ENCODE measurements around the gene BMP8A. TPM values are rescaled to one million over a fixed set of nuclear protein-coding genes. Genes with fewer than 3 reads are reported as not detected.

Gene BMP8A
- total and polyA plus RNA-seq, 2 of the 8 experiments (the other 6 are each of a cell fraction or from before 2014, with no cell fraction given) = 0.38 to 0.43 TPM

DNA sequence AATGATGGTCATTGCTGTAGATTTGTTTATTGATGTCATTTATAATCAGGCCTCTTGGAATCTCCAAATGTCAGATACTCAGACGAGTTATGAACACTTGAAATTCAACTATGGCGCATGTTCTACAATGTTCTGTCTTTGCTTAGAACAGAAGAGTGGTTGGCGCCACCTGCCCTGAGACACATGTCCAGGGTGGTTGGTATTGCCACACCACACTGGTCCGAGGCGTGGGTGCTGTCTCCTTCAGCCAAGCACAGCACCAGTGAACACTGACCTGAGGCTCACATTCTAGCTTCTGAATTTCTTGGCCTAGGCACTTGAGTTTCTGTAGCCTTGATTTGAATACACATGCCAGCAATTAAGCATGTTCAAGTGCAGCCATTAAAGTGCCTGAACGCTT is 10.1 kb upstream of the BMP8A start:
- FAIRE-seq (no peak), DNase-seq (ENCODE audit: low read depth in 1 of 2, low spot score in 2 of 2) (no peak)
- H4K8ac ChIP-seq (ENCODE audit: extremely low read depth, insufficient read depth, low read length) = no peak overlapping the region
- no peak overlapping the region for H3K4me3 ChIP-seq (ENCODE audit: extremely low read depth in 1 of 4, insufficient read depth in 2 of 4, low read depth in 3 of 4, low read length in 4 of 4)
- H2BK15ac ChIP-seq (ENCODE audit: low read length) = no peak overlapping the region
- no peak overlapping the region for H3K4ac ChIP-seq (replicated peaks; ENCODE audit: insufficient read length, low read depth, low read length)
- 95% methylated on average over 6 of the region's 6 CpGs; no CpG with 5 or more reads in 1 of the 2 experiments for WGBS, 2 experiments (ENCODE audit: extremely low coverage in 1 of 2, insufficient coverage in 1 of 2, insufficient read length in 1 of 2, insufficient replicate concordance in 2 of 2, low coverage in 1 of 2, low lambda C conversion rate in 2 of 2, missing lambda C conversion rate in 1 of 2)
- H3K4me2 ChIP-seq (ENCODE audit: insufficient read depth in 1 of 2, low read depth in 2 of 2, low read length in 2 of 2) = no peak overlapping the region
- no peak overlapping the region for H3K23ac ChIP-seq (ENCODE audit: insufficient read length)
- no peak overlapping the region for H4K5ac ChIP-seq (ENCODE audit: insufficient read length, low read depth, low read length)
- no peak overlapping the region for H2AFZ ChIP-seq (ENCODE audit: low read length)
- ChIA-PET POLR2A (ENCODE audit: partially characterized antibody) (interaction anchor here (1.5 kb wide), 1 partner anchor 8 kb away, joined by 4 read pairs; no protein-coding TSS in a partner anchor), CTCF (ENCODE audit: partially characterized antibody) (interaction anchor here (1.2 kb wide), 1 partner anchor 60 kb away, joined by 3 read pairs; no protein-coding TSS in a partner anchor)
- H3K14ac ChIP-seq (ENCODE audit: insufficient read length) = no peak overlapping the region
- H3K18ac ChIP-seq (ENCODE audit: extremely low read depth, low read length) = no peak overlapping the region
- no peak overlapping the region for H2BK120ac ChIP-seq (replicated peaks; ENCODE audit: low read depth, low read length)
- H2BK12ac ChIP-seq (ENCODE audit: low read depth, low read length) = no peak overlapping the region
- no peak overlapping the region for H3K56ac ChIP-seq (replicated peaks; ENCODE audit: insufficient read length, low read depth, low read length)
- peaks cover 9 to 47% (median 38%) of the 10 kb centered on the region in 4 experiments; a peak in 7 of 8 replicates for H3K36me3 ChIP-seq (ENCODE audit: control insufficient read depth in 2 of 4, insufficient read depth in 4 of 4, low read length in 3 of 4)
- no peak overlapping the region for H4K91ac ChIP-seq (replicated peaks; ENCODE audit: insufficient read length, low read length)
- H3K9ac ChIP-seq (replicated peaks in 1 of 4; ENCODE audit: extremely low read depth in 1 of 4, low read depth in 3 of 4, low read length in 3 of 4) = no peak overlapping the region
- H3K27ac ChIP-seq (ENCODE audit: low read depth, low read length) = no peak overlapping the region
- H3K27me3 ChIP-seq (replicated peaks in 1 of 4; ENCODE audit: control insufficient read depth in 3 of 4, extremely low read depth in 1 of 4, insufficient read depth in 3 of 4, low read length in 3 of 4) = no peaks in the 10 kb centered on the region
- no peaks in the 10 kb centered on the region for H3K79me1 ChIP-seq (ENCODE audit: low read depth, low read length)
- H3K4me1 ChIP-seq (replicated peaks in 1 of 4; ENCODE audit: control insufficient read depth in 3 of 4, insufficient read depth in 4 of 4, low read length in 3 of 4) = no peaks in the 10 kb centered on the region
- no peaks in the 10 kb centered on the region for H3K79me2 ChIP-seq (ENCODE audit: control insufficient read depth in 1 of 2, insufficient read depth in 2 of 2, low read length in 2 of 2)
- no peaks in the 10 kb centered on the region for H3K23me2 ChIP-seq (ENCODE audit: low read depth, low read length)
- no peak overlapping the region for H2AK5ac ChIP-seq (ENCODE audit: low read depth, low read length)
- H2BK20ac ChIP-seq (ENCODE audit: low read length) = no peak overlapping the region
- TF ChIP-seq HDAC2 (IDR thresholded peaks at IDR 0.05; ENCODE audit: borderline replicate concordance in 1 of 2, low read depth in 2 of 2, low read length in 2 of 2) (no peak), CHD2 (IDR thresholded peaks at IDR 0.05; ENCODE audit: low read length) (no peak), MAFK (IDR thresholded peaks at IDR 0.05; ENCODE audit: low read depth, low read length) (no peak), RBBP5 (IDR thresholded peaks at IDR 0.05; ENCODE audit: borderline replicate concordance, low read depth, low read length) (no peak), TCF12 (IDR thresholded peaks at IDR 0.05; ENCODE audit: low read depth, low read length) (no peak), GTF2F1 (IDR thresholded peaks at IDR 0.05; ENCODE audit: borderline replicate concordance, low read depth, low read length) (no peak), EGR1 (IDR thresholded peaks at IDR 0.05; ENCODE audit: borderline replicate concordance, low read depth, low read length) (no peak), SP4 (IDR thresholded peaks at IDR 0.05; ENCODE audit: low read length) (no peak), KDM1A (IDR thresholded peaks at IDR 0.05; ENCODE audit: borderline replicate concordance, low read length) (no peak), CEBPB (IDR thresholded peaks at IDR 0.05; ENCODE audit: low read depth, low read length) (no peak)
- TF ChIP-seq, protein P1, sequence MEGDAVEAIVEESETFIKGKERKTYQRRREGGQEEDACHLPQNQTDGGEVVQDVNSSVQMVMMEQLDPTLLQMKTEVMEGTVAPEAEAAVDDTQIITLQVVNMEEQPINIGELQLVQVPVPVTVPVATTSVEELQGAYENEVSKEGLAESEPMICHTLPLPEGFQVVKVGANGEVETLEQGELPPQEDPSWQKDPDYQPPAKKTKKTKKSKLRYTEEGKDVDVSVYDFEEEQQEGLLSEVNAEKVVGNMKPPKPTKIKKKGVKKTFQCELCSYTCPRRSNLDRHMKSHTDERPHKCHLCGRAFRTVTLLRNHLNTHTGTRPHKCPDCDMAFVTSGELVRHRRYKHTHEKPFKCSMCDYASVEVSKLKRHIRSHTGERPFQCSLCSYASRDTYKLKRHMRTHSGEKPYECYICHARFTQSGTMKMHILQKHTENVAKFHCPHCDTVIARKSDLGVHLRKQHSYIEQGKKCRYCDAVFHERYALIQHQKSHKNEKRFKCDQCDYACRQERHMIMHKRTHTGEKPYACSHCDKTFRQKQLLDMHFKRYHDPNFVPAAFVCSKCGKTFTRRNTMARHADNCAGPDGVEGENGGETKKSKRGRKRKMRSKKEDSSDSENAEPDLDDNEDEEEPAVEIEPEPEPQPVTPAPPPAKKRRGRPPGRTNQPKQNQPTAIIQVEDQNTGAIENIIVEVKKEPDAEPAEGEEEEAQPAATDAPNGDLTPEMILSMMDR (IDR thresholded peaks at IDR 0.05; ENCODE audit: control extremely low read depth in 1 of 3, insufficient read depth in 1 of 3, low read depth in 1 of 3, low read length in 3 of 3) = no peak
- no peak overlapping the region for H2BK5ac ChIP-seq (ENCODE audit: low read depth, low read length)
- peaks cover 2 to 4% of the 10 kb centered on the region in 2 experiments for H4K20me1 ChIP-seq (replicated peaks in 1 of 2; ENCODE audit: control insufficient read depth in 1 of 2, insufficient read depth in 2 of 2, low read length in 2 of 2)
- H3K9me3 ChIP-seq (ENCODE audit: insufficient read depth in 2 of 2, low read depth in 1 of 2, low read length in 1 of 2) = no peaks in the 10 kb centered on the region

Data from H1 (cell line).